Fibroblast of the aortic adventitia (primary cell): ENCODE measurements around the gene FOXD2. TPM values are rescaled to one million over a fixed set of nuclear protein-coding genes. Genes with fewer than 3 reads are reported as not detected.

ENCODE experiments used
- DNase-seq: peaks from one replicate; pipeline ENCODE4 v3.0.0-alpha.2; 2010; ENCODE audit warnings: low read depth
- H3K4me3 ChIP-seq: 2 replicates; pipeline ENCODE4 v1.5.1; 2011; ENCODE audit warnings: low read depth, mild to moderate bottlenecking, control low read depth, low read length, moderate library complexity
- total RNA-seq: library from RNA; depleted of rRNA; stranded (reverse); fragments of >200 nt; gene quantifications from 2 replicates; pipeline ENCODE4 v1.2.3, GENCODE V29; 2012; ENCODE audit warnings: low replicate concordance
- TF ChIP-seq, protein P1 (sequence below): IDR thresholded peaks from 2 replicates; pipeline ENCODE4 v1.5.1; 2011; ENCODE audit warnings: mild to moderate bottlenecking, low read length, control low read depth, inconsistent platforms; ENCODE audit not compliant: insufficient read depth

FOXD2 gene
- total RNA-seq, 1 donor: 0.36 TPM

DNA sequence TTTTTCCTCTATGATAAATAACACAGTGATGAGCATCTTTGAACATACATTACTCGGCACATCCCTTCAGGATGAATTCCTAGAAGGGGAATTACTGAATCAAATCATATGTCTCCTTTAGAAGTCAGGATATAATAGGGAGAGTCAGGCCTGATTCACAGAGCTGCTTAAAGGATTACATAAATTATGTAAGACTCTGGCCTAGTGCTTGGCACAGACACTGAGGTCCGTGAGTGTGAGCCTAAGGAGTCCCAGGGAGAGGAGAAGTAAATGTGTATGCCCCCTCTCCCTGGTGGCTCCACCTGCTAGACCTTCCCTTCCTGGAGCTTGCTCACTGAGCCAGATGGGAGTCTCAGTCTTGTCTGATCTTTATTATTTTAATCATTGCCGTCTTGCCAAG is 30.4 kb upstream of the FOXD2 start:
- no peak overlapping the region for H3K4me3 ChIP-seq
- no peak for DNase-seq
- TF ChIP-seq, protein P1, sequence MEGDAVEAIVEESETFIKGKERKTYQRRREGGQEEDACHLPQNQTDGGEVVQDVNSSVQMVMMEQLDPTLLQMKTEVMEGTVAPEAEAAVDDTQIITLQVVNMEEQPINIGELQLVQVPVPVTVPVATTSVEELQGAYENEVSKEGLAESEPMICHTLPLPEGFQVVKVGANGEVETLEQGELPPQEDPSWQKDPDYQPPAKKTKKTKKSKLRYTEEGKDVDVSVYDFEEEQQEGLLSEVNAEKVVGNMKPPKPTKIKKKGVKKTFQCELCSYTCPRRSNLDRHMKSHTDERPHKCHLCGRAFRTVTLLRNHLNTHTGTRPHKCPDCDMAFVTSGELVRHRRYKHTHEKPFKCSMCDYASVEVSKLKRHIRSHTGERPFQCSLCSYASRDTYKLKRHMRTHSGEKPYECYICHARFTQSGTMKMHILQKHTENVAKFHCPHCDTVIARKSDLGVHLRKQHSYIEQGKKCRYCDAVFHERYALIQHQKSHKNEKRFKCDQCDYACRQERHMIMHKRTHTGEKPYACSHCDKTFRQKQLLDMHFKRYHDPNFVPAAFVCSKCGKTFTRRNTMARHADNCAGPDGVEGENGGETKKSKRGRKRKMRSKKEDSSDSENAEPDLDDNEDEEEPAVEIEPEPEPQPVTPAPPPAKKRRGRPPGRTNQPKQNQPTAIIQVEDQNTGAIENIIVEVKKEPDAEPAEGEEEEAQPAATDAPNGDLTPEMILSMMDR: no peak

DNA sequence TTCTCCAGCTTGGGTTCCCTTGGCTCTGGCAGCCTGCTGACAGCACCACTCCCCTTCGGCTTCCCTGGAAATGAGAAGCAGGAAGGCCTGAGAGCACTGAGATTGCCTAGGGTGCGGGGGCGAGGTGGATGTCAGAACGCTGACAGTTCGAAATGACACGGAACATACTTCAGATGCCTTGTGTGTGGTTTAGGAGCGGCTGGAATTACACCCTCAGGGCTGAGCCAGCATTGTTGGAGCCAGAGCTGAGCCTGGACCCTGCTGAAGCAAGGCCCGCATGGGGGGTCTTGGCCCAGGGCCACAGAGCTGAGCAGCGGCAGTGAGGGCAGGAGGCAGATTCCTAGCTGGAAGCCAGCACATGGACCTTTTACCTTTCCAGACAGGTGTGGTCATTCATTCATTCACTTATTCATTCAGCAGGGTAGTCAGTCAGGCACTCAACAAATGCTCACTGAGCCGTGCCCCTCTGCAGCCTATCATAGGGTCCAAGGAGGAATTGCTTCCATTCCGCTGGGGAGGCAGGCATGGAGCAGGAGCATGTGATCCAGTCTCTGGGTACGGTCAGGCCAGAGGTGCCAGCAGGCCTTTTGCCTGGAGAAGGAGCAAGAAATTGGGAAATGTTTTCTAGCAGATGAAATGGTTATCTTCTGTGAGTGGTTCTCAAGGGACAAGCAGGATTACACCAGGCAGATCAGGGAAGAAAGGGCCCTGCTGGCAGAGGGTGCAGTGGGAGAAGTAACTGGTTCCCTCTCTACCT is 28.4 kb upstream of the FOXD2 start:
- TF ChIP-seq, protein P1: no peak
- no peak overlapping the region for H3K4me3 ChIP-seq
- DNase-seq: peak; percentile 62

DNA sequence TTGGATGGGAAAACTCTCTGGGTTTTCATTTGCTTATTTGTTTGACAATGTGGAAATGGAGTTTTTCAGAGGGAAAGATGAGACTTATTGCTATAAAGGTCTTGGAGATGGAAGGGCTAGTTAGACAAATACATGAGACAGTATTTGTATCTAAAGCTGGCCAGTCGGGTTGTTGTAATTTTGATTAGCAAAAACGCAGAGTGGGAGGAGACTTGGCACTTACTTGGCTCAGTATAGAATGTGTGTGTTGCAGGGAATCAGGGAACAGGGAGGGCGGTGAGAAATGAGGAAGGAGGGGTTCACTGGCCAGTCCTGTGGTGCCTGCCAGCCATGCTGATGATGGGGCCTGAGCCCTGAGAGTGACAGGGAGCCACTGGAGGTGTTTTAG is 27.8 kb upstream of the FOXD2 start:
- no peak for DNase-seq
- no peak overlapping the region for H3K4me3 ChIP-seq
- TF ChIP-seq, protein P1: no peak

DNA sequence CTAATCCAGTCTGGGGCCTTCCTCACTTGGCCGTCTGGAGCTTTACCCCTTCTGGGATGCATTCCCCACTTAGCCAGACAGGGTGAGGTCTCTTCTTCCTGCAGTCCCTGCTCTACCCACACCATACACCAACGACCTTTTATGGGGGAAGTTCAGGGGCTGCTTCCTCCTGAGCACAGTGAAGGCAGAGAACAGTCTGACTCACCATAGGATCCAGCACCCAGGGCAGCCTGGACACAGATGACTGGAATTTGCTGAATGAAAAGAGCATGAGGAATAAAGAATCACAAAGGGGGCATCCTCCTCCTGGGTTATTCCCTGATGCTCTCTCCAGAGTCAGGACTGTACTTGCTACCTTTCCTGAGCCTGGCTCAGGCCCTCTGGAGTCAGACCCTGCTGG is 26.4 kb upstream of the FOXD2 start:
- TF ChIP-seq, protein P1: no peak
- no peak for DNase-seq
- no peak overlapping the region for H3K4me3 ChIP-seq

DNA sequence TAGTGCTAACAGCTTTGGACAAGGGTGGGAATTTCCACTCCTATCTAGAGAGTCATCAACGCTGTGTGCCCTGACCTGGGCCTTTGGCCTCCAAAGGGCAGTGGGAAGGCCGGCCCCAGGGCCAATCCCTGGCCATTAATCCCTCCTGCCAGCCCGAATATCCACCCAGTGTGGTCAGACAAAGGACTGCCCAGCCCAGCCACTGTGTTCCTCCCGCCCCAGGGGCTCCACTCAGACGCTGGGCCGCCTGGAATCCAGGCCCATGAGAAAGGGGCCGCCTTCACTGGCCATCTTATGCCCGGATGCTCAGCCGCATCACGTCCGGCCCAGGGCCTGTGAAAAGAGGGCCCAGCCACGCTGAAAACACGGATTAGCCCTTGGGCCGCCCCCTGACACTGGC is 25.4 kb upstream of the FOXD2 start:
- no peak for DNase-seq
- H3K4me3 ChIP-seq: no peak overlapping the region
- TF ChIP-seq, protein P1: no peak

DNA sequence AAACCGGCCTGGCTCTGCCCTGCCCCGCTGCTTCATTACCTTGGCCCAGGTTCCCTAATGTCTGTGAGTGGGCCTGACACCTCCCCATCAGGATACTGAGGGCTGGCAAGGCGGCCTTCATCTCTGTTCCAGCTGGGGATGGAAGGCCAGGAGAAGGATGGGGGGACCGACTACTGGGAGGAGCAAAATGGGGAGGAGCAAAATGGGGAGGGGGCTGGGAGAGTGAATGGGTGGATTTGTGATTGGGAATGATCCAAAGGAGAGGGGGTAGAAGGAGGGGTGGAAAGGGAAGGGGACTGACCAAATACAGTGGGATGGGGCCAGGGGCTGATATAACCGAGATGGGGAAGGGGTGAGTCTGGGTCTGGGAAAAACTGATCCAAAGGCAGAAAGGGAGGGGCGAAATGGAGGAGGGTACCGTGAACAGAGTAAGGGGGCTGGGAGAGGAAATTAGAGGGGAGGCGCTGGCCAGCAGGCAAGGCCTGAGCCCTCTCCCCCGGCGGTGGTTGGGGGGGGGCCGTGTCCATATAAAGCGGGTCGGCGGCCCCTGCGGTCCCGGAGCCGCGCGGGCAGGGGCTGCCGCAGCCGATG is 22.0 kb upstream of the FOXD2 start, which contains the start of gene FOXE3:
Gene FOXE3, plus strand, starts transcription at position 558 of the 591 bp plus-strand sequence. Its CDS starts 31 bp downstream, at position 589.
- TF ChIP-seq, protein P1: no peak
- no peak for DNase-seq
- H3K4me3 ChIP-seq: peak within 1 kb of the TSS; percentile 50
